ENCODE results near the gene SULT1A4.
"Not testable (repeated sequence)": the region's sequence is repeated elsewhere in the genome, so short reads cannot be mapped to it uniquely, and the experiment has no call there.

The SULT1A4 gene

DNA sequence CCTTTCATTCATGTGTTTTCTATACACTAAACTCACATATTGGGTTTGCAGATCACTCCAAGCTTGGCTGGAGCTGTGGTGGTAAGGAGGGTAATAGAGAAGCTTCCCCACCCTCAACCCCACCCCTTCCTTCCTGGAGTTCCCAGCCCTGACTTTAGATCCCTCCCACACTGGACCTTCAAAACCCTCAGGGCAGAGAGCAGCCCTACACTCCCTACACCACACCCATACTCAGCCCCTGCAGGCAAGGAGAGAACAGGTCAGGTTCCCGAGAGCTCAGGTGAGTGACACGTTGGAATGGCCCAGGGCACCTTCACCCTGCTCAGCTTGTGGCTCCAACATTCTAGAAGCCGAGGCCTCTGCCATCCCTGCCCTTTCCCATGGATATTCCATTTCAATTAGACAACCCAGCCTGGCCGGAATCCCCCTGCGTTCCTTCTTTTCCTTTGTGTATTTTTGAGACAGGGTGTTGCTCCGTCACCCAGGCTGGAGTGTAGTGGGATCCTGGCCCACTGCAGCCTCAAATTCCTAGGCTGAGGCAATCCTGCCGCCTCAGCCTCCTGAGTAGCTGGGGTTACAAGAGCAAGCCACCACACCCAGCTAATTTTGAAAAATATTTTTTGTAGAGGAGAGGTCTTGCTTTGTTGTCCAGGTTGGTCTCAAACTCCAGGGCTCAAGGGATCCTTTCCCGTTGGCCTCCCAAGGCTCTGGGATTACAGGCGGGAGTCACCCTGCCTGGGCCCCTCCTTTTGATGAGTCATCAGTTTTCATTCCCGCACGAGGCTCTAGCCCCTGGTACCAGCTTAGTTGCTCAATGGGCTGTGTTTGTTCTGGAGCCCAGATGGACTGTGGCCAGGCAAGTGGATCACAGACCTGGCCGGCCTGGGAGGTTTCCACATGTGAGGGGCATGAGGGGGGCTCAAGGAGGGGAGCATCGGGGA, at the start of gene SULT1A4:
Gene SULT1A4, plus strand, starts transcription at position 208 of the 941 bp plus-strand sequence. CDS start 1,473 bp downstream, outside the sequence.
- DNase-seq = not testable (repeated sequence)

DNA sequence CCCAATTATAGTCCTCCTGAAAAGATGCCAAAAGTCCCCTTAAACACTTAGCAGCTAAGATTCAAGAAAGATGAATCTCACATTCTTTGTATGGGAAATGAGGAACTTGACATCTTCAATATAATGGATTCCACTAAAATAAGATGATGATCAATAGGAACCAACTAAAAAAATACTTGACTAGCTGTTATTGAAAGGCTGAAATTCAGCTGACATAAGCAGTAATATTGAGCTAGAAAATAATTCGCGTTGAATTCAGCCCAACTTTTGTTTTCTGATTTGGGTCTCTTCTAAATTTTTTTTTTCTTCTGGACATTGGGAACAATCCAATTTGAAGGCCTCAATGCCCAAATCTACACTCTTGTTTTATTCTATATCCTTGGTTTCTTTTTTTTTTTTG, 36.1 kb upstream of the SULT1A4 start:
- DNase-seq = not testable (repeated sequence)

DNA sequence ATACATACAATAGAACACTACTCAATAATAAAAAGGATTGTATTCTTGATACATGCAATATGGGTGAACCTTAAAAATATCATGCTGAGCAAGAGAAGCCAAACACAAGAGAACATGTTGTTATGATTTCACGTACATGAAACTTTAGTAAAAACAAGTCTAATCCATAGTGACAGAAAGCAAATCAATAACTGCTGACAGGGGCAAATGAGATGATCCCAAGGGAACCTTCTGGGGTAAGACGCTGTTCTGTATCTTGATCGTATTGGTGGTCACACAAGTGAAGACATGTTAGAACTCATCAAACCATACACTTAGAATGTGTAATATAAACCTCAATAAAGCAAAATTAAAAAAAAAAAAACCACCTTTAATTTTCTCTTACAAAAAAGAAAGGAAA, 34.3 kb upstream of the SULT1A4 start:
- DNase-seq = not testable (repeated sequence)

DNA sequence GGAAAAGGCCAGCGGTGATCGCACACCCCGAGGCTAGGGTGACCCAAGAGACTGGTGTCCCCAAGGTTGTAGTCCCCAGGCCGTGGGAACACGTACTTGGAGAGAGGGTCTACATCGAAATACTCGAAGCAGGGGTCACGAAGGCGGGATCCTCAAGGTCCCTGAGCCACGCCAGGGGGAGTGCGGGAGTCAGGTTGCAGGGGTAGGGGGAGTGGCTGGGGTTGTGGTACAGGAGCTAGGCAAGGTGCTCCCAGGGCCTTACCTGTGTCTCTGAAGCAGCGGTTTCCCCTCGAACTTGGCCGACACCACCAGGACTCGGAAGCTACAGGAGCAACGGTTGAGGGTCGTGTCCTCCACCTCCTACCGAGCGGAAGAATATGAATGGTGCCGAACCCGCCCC, 6.0 kb upstream of the SULT1A4 start:
- DNase-seq = not testable (repeated sequence)

DNA sequence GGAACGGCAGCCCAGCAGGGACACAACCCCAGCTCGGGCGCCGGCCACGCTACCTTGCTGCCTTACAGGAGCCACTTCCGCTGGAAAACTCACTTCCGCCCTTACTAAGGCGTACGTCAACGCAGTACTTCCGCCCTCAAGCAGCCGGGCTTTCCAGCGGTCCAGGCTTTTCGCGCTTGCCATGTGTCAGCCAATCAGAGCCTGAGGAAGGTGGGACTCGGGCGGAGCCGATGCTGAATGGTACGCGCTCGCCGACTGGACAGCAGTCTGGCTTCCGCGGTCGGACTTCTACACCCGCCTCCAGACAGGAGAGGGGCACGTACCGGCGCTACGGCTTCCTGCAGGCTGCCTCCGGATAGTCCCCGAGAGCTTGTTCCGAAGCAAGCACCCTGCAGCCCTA, 5.4 kb upstream of the SULT1A4 start, which contains the start of the genes BOLA2 and SLX1B:
Gene BOLA2, minus strand, starts transcription at position 83 of the 400 bp plus-strand sequence. CDS start 98 bp downstream, outside the sequence.
Gene SLX1B, plus strand, starts transcription at position 265 of the 400 bp plus-strand sequence.
- not testable (repeated sequence) for DNase-seq

DNA sequence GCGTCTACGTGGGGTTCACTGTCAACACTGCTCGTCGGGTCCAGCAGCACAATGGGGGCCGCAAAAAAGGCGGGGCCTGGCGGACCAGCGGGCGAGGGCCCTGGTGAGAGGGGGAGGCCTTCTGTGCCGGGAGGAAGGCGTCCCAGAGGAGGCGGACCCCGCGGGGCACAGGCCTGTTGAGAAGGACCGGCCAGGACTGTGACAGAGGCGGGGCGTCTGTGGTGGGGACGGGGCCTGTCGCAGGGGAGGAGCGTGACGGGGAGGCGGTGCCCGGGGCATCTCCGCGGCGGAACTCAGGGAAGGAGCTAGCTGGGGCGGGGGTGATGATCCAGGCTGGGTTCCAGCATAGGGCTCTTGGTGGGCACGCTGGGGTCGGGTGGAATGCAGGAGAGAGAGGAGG, 4.9 kb upstream of the SULT1A4 start:
- DNase-seq = not testable (repeated sequence)

DNA sequence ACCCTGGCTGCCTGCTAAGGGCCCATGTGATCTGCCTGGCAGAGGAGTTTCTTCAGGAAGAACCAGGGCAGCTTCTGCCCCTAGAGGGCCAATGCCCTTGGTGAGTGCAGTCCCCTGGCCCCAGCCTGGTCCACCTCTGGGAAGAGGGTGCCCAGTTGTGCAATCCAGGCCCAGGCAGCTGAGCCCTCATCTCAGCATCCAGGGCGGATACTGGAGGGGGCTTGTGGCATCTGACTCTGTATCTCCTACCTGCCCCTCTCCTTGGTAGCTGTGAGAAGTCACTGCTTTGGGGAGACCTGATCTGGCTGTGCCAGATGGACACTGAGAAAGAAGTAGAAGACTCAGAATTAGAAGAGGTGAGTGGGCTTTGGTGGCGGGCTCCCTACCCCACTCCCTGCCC, 2.1 kb upstream of the SULT1A4 start:
- DNase-seq = not testable (repeated sequence)

DNA sequence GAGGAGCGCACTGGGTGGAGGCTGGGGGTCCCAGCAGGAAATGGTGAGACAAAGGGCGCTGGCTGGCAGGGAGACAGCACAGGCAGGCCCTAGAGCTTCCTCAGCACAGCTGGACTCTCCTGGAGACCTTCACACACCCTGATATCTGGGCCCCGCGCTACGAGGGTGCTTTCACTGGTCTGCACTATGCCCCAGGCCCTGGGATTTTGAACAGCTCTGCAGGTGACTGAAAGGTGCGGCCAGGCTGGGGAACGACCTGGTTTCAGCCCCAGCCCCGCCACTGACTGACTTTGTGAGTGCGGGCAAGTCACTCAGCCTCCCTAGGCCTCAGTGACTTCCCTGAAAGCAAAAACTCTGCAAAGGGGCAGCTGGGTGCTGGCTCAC, 926 bp downstream of the SULT1A4 start:
- not testable (repeated sequence) for DNase-seq

DNA sequence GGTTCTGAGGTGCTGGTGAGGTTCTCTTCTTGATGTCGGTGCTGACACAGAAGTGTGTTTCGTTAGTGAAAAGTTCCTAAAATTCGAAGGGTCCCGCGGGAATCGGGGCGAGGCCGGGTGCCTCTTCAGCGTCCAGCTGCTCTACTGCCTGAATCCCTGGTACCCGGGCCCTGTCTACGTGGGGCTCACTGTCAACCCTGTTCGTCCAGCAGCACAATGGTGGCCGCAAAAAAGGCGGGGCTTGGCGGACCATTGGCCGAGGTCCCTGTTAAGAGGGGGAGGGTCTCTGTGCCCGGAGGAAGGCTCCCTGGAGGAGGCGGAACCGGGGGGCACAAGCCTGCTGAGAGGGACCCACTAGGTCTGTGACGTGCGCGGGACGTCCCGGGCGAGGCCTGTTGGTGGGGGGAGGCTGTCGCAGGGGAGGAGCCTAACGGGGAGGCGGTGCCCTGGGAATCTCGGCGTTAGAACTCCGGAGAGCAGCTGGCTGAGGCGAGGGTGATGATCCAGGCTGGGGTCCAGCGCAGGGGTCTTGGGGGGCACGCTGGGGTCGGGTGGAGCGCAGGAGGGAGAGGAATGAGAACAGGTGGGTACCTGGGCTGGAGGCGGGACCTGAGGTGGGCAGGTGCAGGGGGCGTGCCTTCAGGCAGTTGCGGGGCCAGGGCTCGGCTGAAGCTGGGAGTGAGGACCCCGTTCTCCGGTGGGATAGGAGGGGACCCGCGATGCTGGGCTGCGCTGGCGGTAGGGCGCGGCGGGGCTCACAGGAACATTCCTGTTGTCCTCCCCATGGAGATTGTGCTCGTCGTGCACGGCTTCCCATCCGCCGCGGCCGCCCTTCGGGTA, 6.5 kb downstream of the SULT1A4 start:
- not testable (repeated sequence) for DNase-seq

DNA sequence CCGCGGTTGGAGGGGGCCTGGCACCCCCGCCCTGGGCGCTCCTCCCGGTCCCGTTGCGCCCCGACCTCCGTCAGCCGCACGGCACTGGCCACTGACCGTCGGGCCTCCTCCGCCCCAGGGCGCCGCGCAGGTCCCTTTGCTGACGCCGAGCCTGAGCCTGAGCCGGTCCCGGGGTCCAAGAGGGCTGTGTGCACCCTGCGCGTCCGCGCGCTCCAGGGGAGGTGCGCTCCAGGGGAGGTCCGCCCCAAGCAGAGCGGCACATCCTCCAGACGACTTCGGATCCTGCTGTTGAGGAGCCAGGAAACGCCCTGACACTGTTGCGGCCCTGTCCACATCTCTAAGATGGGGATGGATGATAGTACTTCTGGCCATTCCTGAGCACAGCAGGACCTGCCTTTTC, 7.2 kb downstream of the SULT1A4 start:
- DNase-seq = not testable (repeated sequence)

DNA sequence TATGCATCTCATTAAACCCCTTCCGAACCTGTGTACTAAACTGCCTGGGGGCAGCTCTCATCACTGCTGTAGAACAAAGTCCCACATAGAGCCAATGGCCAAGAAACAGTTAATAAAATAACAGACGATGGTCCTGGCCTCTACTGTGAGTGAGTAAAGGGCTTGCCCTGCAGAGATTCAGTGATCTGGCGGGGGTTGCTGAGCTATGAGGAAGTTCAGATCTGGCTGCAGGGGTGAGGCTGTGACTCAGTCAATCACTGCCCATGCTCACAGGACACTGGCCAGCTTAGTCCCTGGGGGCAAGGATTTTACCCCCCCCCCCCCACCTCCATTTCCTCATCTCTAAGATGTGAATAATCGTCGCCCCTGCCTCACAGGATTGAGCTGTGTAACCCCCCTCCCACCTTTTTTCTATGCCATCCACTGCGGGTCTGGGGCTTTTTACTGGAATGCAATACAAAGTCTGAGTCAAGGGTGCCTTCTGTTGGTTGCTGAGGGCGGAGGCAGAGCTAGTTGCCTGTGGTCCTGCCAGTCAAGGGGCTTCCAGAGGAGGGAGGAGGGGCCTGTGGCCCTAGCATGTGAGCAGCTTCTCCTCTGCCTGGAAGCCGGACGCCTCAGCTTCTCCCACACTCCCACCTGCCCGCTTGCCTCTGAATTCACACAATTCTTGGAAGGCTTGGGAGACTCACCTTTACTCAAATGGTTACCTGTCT, 8.1 kb downstream of the SULT1A4 start:
- DNase-seq = not testable (repeated sequence)

DNA sequence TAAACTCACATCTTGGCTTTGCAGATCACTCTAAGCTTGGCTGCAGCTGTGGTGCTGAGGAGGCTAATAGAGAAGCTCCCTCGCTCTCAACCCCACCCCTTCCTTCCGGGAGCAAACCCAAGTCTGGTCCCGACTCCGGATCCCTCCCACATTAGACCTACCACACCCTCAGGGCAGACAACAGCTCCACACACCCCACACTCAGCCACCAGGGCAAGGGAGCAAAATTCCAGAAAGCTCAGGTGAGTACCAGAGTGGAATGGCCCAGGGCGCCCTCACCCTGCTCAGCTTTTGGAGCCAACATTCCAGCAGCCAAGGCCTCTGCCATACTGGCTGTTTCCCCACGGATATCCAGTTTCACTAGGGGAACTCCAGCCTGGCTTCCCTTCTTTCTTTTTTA, 9.9 kb downstream of the SULT1A4 start:
- not testable (repeated sequence) for DNase-seq

DNA sequence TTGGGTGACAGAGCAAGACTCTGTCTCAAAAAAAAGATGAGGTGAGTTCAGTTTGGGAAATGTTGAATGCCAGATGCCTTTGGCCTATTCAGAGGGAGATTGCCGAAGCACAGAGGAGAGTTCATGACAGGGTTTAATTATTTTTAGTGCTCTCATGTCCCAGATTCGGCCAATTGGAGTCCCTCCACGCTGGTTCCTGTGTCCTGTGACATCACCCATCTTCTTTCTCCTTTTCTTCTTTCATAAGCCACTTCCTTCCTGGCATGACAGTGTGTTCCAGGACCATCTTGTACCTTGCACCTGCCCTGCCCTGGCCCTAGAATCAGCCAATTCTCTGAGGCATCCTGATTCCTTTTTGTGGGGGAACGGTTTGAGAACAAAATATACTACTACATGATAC, 12.4 kb downstream of the SULT1A4 start:
- not testable (repeated sequence) for DNase-seq

DNA sequence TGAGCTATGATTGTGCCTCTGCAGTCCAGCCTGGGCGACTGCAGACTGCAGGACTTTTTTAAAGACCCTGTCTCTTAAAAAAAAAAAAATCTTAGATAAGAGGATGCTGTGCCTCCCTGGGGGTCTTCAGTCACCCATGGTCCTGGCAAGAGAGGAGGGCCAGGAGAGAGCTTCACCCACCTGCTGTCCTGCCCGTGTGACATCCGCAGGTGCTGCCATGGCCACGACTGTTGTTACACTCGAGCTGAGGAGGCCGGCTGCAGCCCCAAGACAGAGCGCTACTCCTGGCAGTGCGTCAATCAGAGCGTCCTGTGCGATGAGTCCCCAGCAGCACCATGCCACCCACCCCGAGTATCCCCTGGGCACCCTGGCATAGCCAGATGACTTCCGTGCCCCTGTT, 22.6 kb downstream of the SULT1A4 start:
- DNase-seq = not testable (repeated sequence)

DNA sequence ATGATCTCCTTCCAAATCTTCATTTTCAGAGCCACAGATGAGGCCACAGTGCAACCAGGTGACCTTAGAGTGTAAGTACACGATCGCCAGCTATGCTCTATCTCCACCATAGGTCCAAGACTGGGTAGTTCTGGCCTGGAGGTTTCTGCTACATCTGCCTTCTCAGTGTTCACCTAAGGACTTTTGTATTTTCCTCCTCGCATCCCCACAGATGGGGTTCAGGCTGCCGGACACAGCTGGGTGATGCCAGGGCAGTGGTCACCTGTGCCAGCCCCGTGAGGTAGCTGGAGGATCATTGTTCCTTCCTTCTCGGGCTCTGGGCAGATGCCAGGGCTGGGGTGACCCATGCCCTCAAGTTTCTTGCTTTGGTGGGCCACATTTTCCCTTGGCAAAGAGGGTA, 46.6 kb downstream of the SULT1A4 start, which contains the start of gene NPIPB12:
Gene NPIPB12, minus strand, starts transcription at position 101 of the 400 bp plus-strand sequence.
- not testable (repeated sequence) for DNase-seq

Data from NCI-H1436 treated with DMSO at 0.1 percent for 48 hours (cell line).